HG02571 (cell line): Measurements from ENCODE around the gene MARCHF11.

Source experiments
- ATAC-seq: cut with Tn5 transposase; IDR thresholded peaks from one replicate; pipeline ENCODE4 v1.9.1; 2021; ENCODE audit warnings: mild to moderate bottlenecking, moderate library complexity; ENCODE audit not compliant: unreplicated experiment

The MARCHF11 gene

GRCh38 chr5:16179511-16179935 lies at the start of gene MARCHF11:
TSS of gene MARCHF11 (minus strand) at chr5:16179791. CDS start at chr5:16179575, 216 bp downstream.
- no peak for ATAC-seq

GRCh38 chr5:16225927-16226326 lies 46.3 kb upstream of the MARCHF11 start:
- ATAC-seq, result no peak

GRCh38 chr5:16192311-16192710 lies 12.7 kb upstream of the MARCHF11 start:
- no peak for ATAC-seq

GRCh38 chr5:16180789-16181082 lies 1.1 kb upstream of the MARCHF11 start:
- ATAC-seq, result no peak

GRCh38 chr5:16179936-16180788 lies 571 bp upstream of the MARCHF11 start:
- ATAC-seq, result no peak

GRCh38 chr5:16178745-16179372 lies 732 bp downstream of the MARCHF11 start:
- no peak for ATAC-seq

- ATAC-seq, result no peak
Measured at GRCh38 chr5:16169550-16169949, 10.0 kb downstream of the MARCHF11 start.

- ATAC-seq, result peak; percentile 86
Measured at GRCh38 chr5:16160706-16161105, 18.9 kb downstream of the MARCHF11 start.

- no peak for ATAC-seq
Measured at GRCh38 chr5:16159636-16160035, 20.0 kb downstream of the MARCHF11 start.

- no peak for ATAC-seq
Measured at GRCh38 chr5:16156152-16156551, 23.4 kb downstream of the MARCHF11 start.

GRCh38 chr5:16152601-16153568 lies 26.7 kb downstream of the MARCHF11 start:
- no peak for ATAC-seq

GRCh38 chr5:16149621-16150020 lies 30.0 kb downstream of the MARCHF11 start:
- ATAC-seq, result no peak

- ATAC-seq, result no peak
Measured at GRCh38 chr5:16147179-16147900, 32.3 kb downstream of the MARCHF11 start.

- no peak for ATAC-seq
Measured at GRCh38 chr5:16144416-16144815, 35.2 kb downstream of the MARCHF11 start.

GRCh38 chr5:16143361-16144049 lies 36.1 kb downstream of the MARCHF11 start:
- ATAC-seq, result no peak

- ATAC-seq, result no peak
Measured at GRCh38 chr5:16140944-16141343, 38.6 kb downstream of the MARCHF11 start.

- no peak for ATAC-seq
Measured at GRCh38 chr5:16140417-16140816, 39.2 kb downstream of the MARCHF11 start.

GRCh38 chr5:16137177-16137576 lies 42.4 kb downstream of the MARCHF11 start:
- no peak for ATAC-seq

GRCh38 chr5:16135506-16135905 lies 44.1 kb downstream of the MARCHF11 start:
- ATAC-seq, result no peak

GRCh38 chr5:16135003-16135402 lies 44.6 kb downstream of the MARCHF11 start:
- ATAC-seq, result no peak
